ENCODE measurements around the gene FPR1.

The FPR1 gene

DNA sequence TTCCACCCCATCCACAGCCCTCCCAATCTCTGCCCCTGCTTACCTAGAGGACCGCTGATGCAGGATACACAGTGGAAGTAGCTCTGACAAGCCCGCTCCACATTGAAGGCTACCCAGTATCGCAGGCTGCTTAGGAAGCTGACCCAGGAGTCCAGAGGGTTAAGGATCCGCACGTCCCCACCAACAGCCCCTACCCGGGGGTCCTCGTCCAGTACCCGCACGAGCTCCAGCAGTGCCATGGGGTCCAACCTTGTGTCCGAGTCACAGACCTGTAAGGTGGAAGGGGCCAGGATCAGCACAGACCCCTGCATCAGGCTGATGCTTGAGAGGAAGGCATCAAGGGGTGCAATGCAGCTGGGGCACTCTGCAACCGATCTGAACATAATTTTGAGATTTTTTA, 34.8 kb downstream of the FPR1 start:
- in situ Hi-C loops (cut with MboI; ENCODE audit: low pct_unique_long_range_greater_than_20kb, low sequenced_read_pairs, unreplicated experiment), result no loop called here
- no peak for DNase-seq (ENCODE audit: low spot score)
- no peak for TF ChIP-seq CTCF (IDR thresholded peaks at IDR 0.05; ENCODE audit: extremely low read depth, insufficient read depth, missing control alignments)

- in situ Hi-C loops (cut with MboI; ENCODE audit: low pct_unique_long_range_greater_than_20kb, low sequenced_read_pairs, unreplicated experiment), result no loop called here
- no peak for DNase-seq (ENCODE audit: low spot score)
- TF ChIP-seq CTCF (IDR thresholded peaks at IDR 0.05; ENCODE audit: extremely low read depth, insufficient read depth, missing control alignments), result no peak
Measured at GRCh38 chr19:51715850-51716249, 35.8 kb downstream of the FPR1 start.

GRCh38 chr19:51714848-51715247, 36.8 kb downstream of the FPR1 start:
- DNase-seq (ENCODE audit: low spot score), result no peak
- no peak for TF ChIP-seq CTCF (IDR thresholded peaks at IDR 0.05; ENCODE audit: extremely low read depth, insufficient read depth, missing control alignments)
- in situ Hi-C loops (cut with MboI; ENCODE audit: low pct_unique_long_range_greater_than_20kb, low sequenced_read_pairs, unreplicated experiment), result no loop called here

DNA sequence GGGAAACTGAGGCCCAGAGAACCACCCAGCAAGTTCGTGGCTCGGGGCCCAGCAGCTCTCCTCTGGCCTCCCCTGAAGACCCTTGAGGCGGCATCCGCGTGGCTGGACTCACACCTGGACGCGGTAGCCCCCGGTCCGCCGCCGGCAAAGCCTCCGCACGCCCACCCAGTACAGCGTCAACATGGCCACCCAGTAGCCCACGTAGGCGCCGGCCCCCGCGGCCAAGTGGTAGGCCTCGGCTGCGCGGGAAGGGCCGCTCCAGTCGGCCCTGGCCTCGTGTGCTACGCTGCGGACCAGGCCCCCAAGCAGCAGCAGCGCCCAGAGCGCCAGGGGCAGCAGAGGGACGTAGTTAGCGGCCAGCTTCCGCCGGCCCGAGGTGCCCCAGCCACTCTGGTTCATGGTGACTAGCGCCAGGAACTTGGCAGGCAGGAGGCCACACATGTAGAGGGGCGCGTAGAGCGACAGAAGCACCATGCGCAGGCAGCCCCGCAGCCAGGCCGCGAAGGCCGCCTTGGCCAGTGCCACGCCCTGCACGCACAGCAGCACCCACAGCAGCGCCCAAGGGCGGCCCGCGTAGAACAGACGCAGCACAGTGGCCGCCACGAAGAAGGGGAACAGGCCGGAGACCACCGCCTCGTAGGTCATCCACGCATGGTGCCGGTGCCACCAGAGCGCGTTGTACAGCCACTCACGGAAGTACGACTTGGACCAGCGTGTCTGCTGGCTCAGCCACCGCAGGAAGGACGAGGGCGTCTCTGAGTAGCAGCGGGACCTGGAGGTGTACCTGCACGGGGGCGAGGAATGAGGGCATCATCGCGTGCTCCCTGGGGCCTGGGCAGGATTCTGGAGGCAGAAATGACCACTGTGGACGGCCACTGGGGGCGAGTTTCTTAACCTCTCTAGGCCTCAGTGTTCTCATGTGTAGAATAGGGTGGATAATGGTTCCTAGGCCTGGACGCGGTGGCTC, 38.1 kb downstream of the FPR1 start:
- in situ Hi-C loops (cut with MboI; ENCODE audit: low pct_unique_long_range_greater_than_20kb, low sequenced_read_pairs, unreplicated experiment), result no loop called here
- no peak for DNase-seq (ENCODE audit: low spot score)
- no peak for TF ChIP-seq CTCF (IDR thresholded peaks at IDR 0.05; ENCODE audit: extremely low read depth, insufficient read depth, missing control alignments)

- TF ChIP-seq CTCF (IDR thresholded peaks at IDR 0.05; ENCODE audit: extremely low read depth, insufficient read depth, missing control alignments), result peak; percentile 65
- DNase-seq (ENCODE audit: low spot score), result peak; percentile 76
- in situ Hi-C loops (cut with MboI; ENCODE audit: low pct_unique_long_range_greater_than_20kb, low sequenced_read_pairs, unreplicated experiment), result no loop called here
Measured at GRCh38 chr19:51712461-51713081, 39.1 kb downstream of the FPR1 start.

- no peak for DNase-seq (ENCODE audit: low spot score)
- in situ Hi-C loops (cut with MboI; ENCODE audit: low pct_unique_long_range_greater_than_20kb, low sequenced_read_pairs, unreplicated experiment), result no loop called here
Measured at GRCh38 chr19:51711702-51712101, 40.0 kb downstream of the FPR1 start.

More at GRCh38 chr19:51711702-51712101, 40.0 kb downstream of the FPR1 start:
- no peak for TF ChIP-seq CTCF (IDR thresholded peaks at IDR 0.05; ENCODE audit: extremely low read depth, insufficient read depth, missing control alignments)

All from GM13977 (cell line).